KMS-11 (cell line): ENCODE measurements around the gene TAF11.

ENCODE experiments used
- H2AFZ ChIP-seq: fragments of 200-600 bp; sonication (generic); 2 replicates; pipeline ENCODE4 v1.6.1; 2016; ENCODE audit warnings: antibody characterized with exemption, mixed run types, low read depth
- H3K27ac ChIP-seq: fragments of 200-600 bp; sonication (generic); 2 replicates; pipeline ENCODE4 v1.6.1; 2016; ENCODE audit warnings: mild to moderate bottlenecking, mixed run types
- H3K27me3 ChIP-seq: fragments of 200-600 bp; sonication (generic); 2 replicates; pipeline ENCODE4 v1.6.1; 2017; ENCODE audit warnings: mild to moderate bottlenecking, low read depth, mixed run types, moderate library complexity; ENCODE audit not compliant: insufficient read depth
- H3K36me3 ChIP-seq: fragments of 200-600 bp; sonication (generic); 2 replicates; pipeline ENCODE4 v1.6.1; 2017; ENCODE audit warnings: mild to moderate bottlenecking, mixed run types; ENCODE audit not compliant: insufficient read depth
- H3K4me1 ChIP-seq: fragments of 200-600 bp; sonication (generic); 2 replicates; pipeline ENCODE4 v1.6.1; 2016; ENCODE audit warnings: mild to moderate bottlenecking, low read depth, mixed run types; ENCODE audit not compliant: poor library complexity, severe bottlenecking
- H3K4me2 ChIP-seq: fragments of 200-600 bp; sonication (generic); 2 replicates; pipeline ENCODE4 v1.7.0; 2016; ENCODE audit warnings: mild to moderate bottlenecking, mixed run types
- H3K4me3 ChIP-seq: fragments of 200-600 bp; sonication (generic); IDR thresholded peaks from 2 replicates; pipeline ENCODE4 v1.6.1; 2017; ENCODE audit warnings: low read depth, low read length, mixed read lengths; ENCODE audit not compliant: insufficient read depth
- H3K79me2 ChIP-seq: fragments of 200-600 bp; sonication (generic); 2 replicates; pipeline ENCODE4 v1.6.1; 2016; ENCODE audit warnings: low read depth, mixed run types; ENCODE audit not compliant: insufficient read depth
- H3K9ac ChIP-seq: fragments of 200-600 bp; sonication (generic); 2 replicates; pipeline ENCODE4 v1.6.1; 2016; ENCODE audit warnings: mild to moderate bottlenecking, mixed run types
- H4K20me1 ChIP-seq: fragments of 200-600 bp; sonication (generic); 2 replicates; pipeline ENCODE4 v1.6.1; 2016; ENCODE audit warnings: mild to moderate bottlenecking, mixed run types; ENCODE audit not compliant: insufficient read depth
- CTCF ChIP-seq: fragments of 200-600 bp; sonication (generic); conservative IDR thresholded peaks from 2 replicates; pipeline ENCODE4 v1.6.1; 2017; ENCODE audit warnings: low read depth, mild to moderate bottlenecking, antibody characterized with exemption, low read length, moderate library complexity, mixed read lengths

The TAF11 gene

GRCh38 chr6:34832942-34833341 lies 54.9 kb downstream of the TAF11 start:
- no peak overlapping the region for H3K27ac ChIP-seq
- H3K4me3 ChIP-seq = no peak overlapping the region
- no peaks in the 10 kb centered on the region for H3K4me1 ChIP-seq
- H3K9ac ChIP-seq = no peak overlapping the region
- no peaks in the 10 kb centered on the region for H4K20me1 ChIP-seq
- H2AFZ ChIP-seq = no peak overlapping the region
- no peaks in the 10 kb centered on the region for H3K79me2 ChIP-seq
- H3K4me2 ChIP-seq = no peak overlapping the region
- no peaks in the 10 kb centered on the region for H3K27me3 ChIP-seq
- no peak for TF ChIP-seq CTCF
- H3K36me3 ChIP-seq = no peaks in the 10 kb centered on the region

GRCh38 chr6:34829137-34829536 lies 58.7 kb downstream of the TAF11 start:
- Histone ChIP-seq H3K4me2 (no peak overlapping the region), H3K4me1 (no peaks in the 10 kb centered on the region), H3K4me3 (no peak overlapping the region), H3K27ac (no peak overlapping the region), H3K27me3 (no peaks in the 10 kb centered on the region), H4K20me1 (no peaks in the 10 kb centered on the region), H2AFZ (no peak overlapping the region), H3K79me2 (no peaks in the 10 kb centered on the region), H3K9ac (no peak overlapping the region), H3K36me3 (no peaks in the 10 kb centered on the region)
- no peak for TF ChIP-seq CTCF
